Adrenal gland (tissue), 12 donors: Measurements from ENCODE around the gene NOC2L. TPM values are rescaled to one million over a fixed set of nuclear protein-coding genes. Genes with fewer than 3 reads are reported as not detected.

Experiments used
- DNase-seq, 7 donors: peaks; one replicate each; pipeline ENCODE4 v3.0.0-alpha.2; 2019 to 2020
- H3K27ac ChIP-seq, 5 donors: fragments of 200-600 bp; sonication (generic) in 4 of 5; 1 replicate in 3 of 5; 2 replicates in 2 of 5; pipeline versions ENCODE4 v1.5.1 to v1.8.0; 2016 to 2020; ENCODE audit warnings: mild to moderate bottlenecking in 1 of 5
- H3K27me3 ChIP-seq: fragments of 200-600 bp; 2 replicates; pipeline ENCODE4 v1.8.0; 2021
- H3K36me3 ChIP-seq, 2 donors: fragments of 200-600 bp; replicated peaks in 1 of 2; 1 replicate in 1 of 2; 2 replicates in 1 of 2; pipeline versions ENCODE4 v1.5.1 to v1.8.0; 2018 to 2022
- H3K4me1 ChIP-seq, 2 donors: fragments of 200-600 bp; replicated peaks in 1 of 2; 1 replicate in 1 of 2; 2 replicates in 1 of 2; pipeline versions ENCODE4 v1.5.1 to v1.8.0; 2018 to 2021
- H3K4me3 ChIP-seq, 4 donors: fragments of 200-600 bp; sonication (generic) in 3 of 4; one replicate each; pipeline ENCODE4 v1.5.1; 2016 to 2018
- H3K9me3 ChIP-seq, 3 donors: fragments of 200-600 bp; sonication (generic) in 1 of 3; replicated peaks in 1 of 3; 1 replicate in 2 of 3; 2 replicates in 1 of 3; pipeline versions ENCODE4 v1.5.1 to v1.8.0; 2016 to 2021
- CTCF ChIP-seq, 6 experiments: fragments of 450-650 bp in 4 of 6; fragments of 200-600 bp in 2 of 6; sonication (generic) in 1 of 6; IDR thresholded peaks; 1 replicate in 5 of 6; 2 replicates in 1 of 6; pipeline versions ENCODE4 v1.5.1 to v1.8.0; 2016 to 2021; ENCODE audit warnings: antibody characterized with exemption in 6 of 6, mild to moderate bottlenecking in 2 of 6, moderate library complexity in 1 of 6
- POLR2A ChIP-seq, 2 donors: fragments of 450-650 bp; IDR thresholded peaks; one replicate each; pipeline ENCODE4 v1.6.1; 2017; ENCODE audit warnings: antibody characterized with exemption in 2 of 2, mild to moderate bottlenecking in 2 of 2, moderate library complexity in 1 of 2
- WGBS, 4 donors: extraction: QIAGEN DNeasy Blood & Tissue Kit in 2 of 4; methylation state at CpG; one replicate each; pipeline versions ENCODE4 v1.1.5 to v1.1.7; 2013 to 2017; 5-methylcytosine and 5-hydroxymethylcytosine counted together
- intact Hi-C, 2 donors: fragments of 100-400 bp; cut with DNase I; formaldehyde crosslinking; loops; one replicate each; pipeline versions ENCODE4 v1.14.1 to v1.15.0; 2022 to 2023
- polyA plus RNA-seq, 3 donors: library from polyadenylated mRNA; stranded (reverse); fragments of 200-250 nt in 2 of 3; fragments of 350-450 nt in 1 of 3; fragmentation: Illumina TruSeq in 1 of 3; extraction: RNeasy Lipid Tissue Mini Kit (QIAGEN cat#74804) in 1 of 3; gene quantifications; one replicate each; pipeline ENCODE4 v1.2.3, GENCODE V29; 2013 to 2014
- total RNA-seq, 9 donors: library from RNA; depleted of rRNA in 4 of 9; stranded (reverse); fragments of >200 nt in 4 of 9; fragments of 120-200 nt in 1 of 9; fragmentation: NEBNext Ultra II Directional in 1 of 9; extraction: Animal tissue kit (Norgen Biotek cat#: 25700) in 1 of 9; gene quantifications; one replicate each; pipeline versions ENCODE4 v1.1.0 to v1.2.4, GENCODE V29; 2013 to 2023
- donor health status: healthy with polysubstance abuse.
- donor health status: Bipolar disorder and iron deficiency.
- donor health status: DM: yes; HTN: yes; CAD: no.
- donor health status: DM: no; HTN: no; CAD: no.
- donor health status: DM: no; HTN: no; CAD: no.
- donor health status: DM: yes; HTN: yes; CAD: no.

The NOC2L gene
- total and polyA plus RNA-seq, 12 donors, result 22.4 to 97.7 (median 43.6) TPM

GRCh38 chr1:1004780-1005697 is 46.0 kb upstream of the NOC2L start:
- intact Hi-C loops, result no loop called here
- H3K9me3 ChIP-seq, result no peaks in the 10 kb centered on the region
- H3K36me3 ChIP-seq, result no peaks in the 10 kb centered on the region
- H3K27ac ChIP-seq, result no peak overlapping the region
- peak in 6 of 7 donors; percentile 38 to 69 (median 61) for DNase-seq
- no peak overlapping the region for H3K4me3 ChIP-seq
- 16 to 27% (median 19%) methylated on average over 13 to 21 of the region's 21 CpGs for WGBS, 4 donors
- peaks cover 13 to 30% of the 10 kb centered on the region in 2 donors for H3K4me1 ChIP-seq
- TF ChIP-seq POLR2A (IDR thresholded peaks at IDR 0.05) (no peak), CTCF (IDR thresholded peaks at IDR 0.05) (no peak)
- H3K27me3 ChIP-seq, result peaks cover 36% of the 10 kb centered on the region

GRCh38 chr1:1004420-1004779 is 45.3 kb upstream of the NOC2L start:
- peaks cover 43% of the 10 kb centered on the region for H3K27me3 ChIP-seq

GRCh38 chr1:1003618-1004419 is 44.8 kb upstream of the NOC2L start:
- Histone ChIP-seq H3K36me3 (no peaks in the 10 kb centered on the region), H3K4me1 (peaks cover 13 to 36% of the 10 kb centered on the region in 2 donors), H3K9me3 (no peaks in the 10 kb centered on the region), H3K27me3 (peaks cover 48% of the 10 kb centered on the region), H3K4me3 (no peak overlapping the region), H3K27ac (no peak overlapping the region)
- TF ChIP-seq POLR2A (IDR thresholded peaks at IDR 0.05), result no peak
- no peak for TF ChIP-seq CTCF (IDR thresholded peaks at IDR 0.05)
- DNase-seq, result no peak
- 66 to 81% (median 74%) methylated on average over 9 to 22 of the region's 22 CpGs for WGBS, 4 donors
- intact Hi-C loops, result no loop called here

More at GRCh38 chr1:1004420-1004779, 45.3 kb upstream of the NOC2L start:
- WGBS, 4 donors, result 43 to 70% (median 50%) methylated on average over 4 to 7 of the region's 7 CpGs
- no peaks in the 10 kb centered on the region for H3K9me3 ChIP-seq
- TF ChIP-seq POLR2A (IDR thresholded peaks at IDR 0.05) (no peak), CTCF (IDR thresholded peaks at IDR 0.05) (no peak)
- DNase-seq, result no peak
- no peaks in the 10 kb centered on the region for H3K36me3 ChIP-seq
- H3K4me3 ChIP-seq, result no peak overlapping the region
- no peak overlapping the region for H3K27ac ChIP-seq
- intact Hi-C loops, result no loop called here
- H3K4me1 ChIP-seq, result peaks cover 13 to 33% of the 10 kb centered on the region in 2 donors
